BE2C (cell line): Measurements from ENCODE around the gene LTBP1.

Experiments
- DNase-seq: peaks from one replicate; pipeline ENCODE4 v3.0.0-alpha.2; 2020
- H3K27me3 ChIP-seq: fragments of 250-450 bp; sonication (Bioruptor Pico); 2 replicates; pipeline ENCODE4 v1.5.1; 2020; ENCODE audit warnings: mild to moderate bottlenecking
- H3K36me3 ChIP-seq: fragments of 250-450 bp; sonication (Bioruptor Pico); 2 replicates; pipeline ENCODE4 v1.5.1; 2020; ENCODE audit warnings: mild to moderate bottlenecking
- H3K4me1 ChIP-seq: fragments of 250-450 bp; sonication (Bioruptor Pico); 2 replicates; pipeline ENCODE4 v1.5.1; 2020
- H3K4me3 ChIP-seq: 2 replicates; pipeline ENCODE4 v1.5.1; 2011; ENCODE audit warnings: low read depth, low read length
- H3K9me3 ChIP-seq: fragments of 250-450 bp; sonication (Bioruptor Pico); 2 replicates; pipeline ENCODE4 v1.5.1; 2020
- CTCF ChIP-seq: IDR thresholded peaks from 2 replicates; pipeline ENCODE4 v1.5.1; 2012; ENCODE audit warnings: mild to moderate bottlenecking, low read depth, low read length

The LTBP1 gene

DNA sequence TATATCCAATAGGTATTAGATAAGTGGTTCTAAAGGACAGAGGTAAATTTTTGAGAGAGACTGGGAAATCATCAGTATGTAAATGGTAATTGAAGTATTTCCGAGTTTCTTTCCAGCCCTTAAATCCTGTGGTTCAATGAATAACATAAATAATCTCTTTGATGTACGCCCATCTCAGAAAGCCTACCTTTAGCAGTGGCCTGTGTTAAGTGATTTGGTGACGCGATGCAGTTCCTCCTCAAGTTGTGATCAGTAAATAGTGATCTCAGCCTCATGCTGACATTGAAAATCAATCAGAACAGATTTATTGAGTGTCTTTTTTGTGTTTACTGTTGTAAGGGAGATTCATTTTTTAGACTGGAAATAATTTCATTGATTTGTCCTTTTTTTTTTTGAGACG is 392.5 kb downstream of the LTBP1 start:
- H3K9me3 ChIP-seq: no peaks in the 10 kb centered on the region
- no peak overlapping the region for H3K4me3 ChIP-seq
- no peaks in the 10 kb centered on the region for H3K36me3 ChIP-seq
- DNase-seq: no peak
- H3K4me1 ChIP-seq: no peaks in the 10 kb centered on the region
- peaks cover 17% of the 10 kb centered on the region for H3K27me3 ChIP-seq
- TF ChIP-seq CTCF: no peak

DNA sequence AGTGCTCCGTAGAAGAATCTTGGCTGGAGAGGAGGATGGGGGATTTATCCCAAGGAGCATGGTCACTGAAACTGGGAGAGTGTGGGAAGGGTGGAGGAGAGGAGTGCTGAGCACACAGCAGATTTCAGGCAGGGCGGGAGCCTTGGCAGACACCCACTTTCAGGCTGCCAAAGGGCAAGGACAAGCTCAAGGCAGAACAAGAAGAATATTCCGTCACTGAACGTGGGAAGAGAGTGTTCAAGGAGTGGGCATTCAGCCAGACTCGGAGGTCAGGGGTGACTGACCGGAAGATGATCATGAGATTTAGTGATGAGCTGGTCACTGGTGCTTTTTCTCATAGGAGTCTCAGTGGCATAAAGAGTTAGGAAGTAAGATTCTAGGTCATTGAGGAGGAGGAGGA is 393.5 kb downstream of the LTBP1 start:
- Histone ChIP-seq H3K4me1 (no peaks in the 10 kb centered on the region), H3K4me3 (no peak overlapping the region), H3K9me3 (no peaks in the 10 kb centered on the region), H3K36me3 (no peaks in the 10 kb centered on the region), H3K27me3 (peaks cover 17% of the 10 kb centered on the region)
- TF ChIP-seq CTCF: no peak
- no peak for DNase-seq

- TF ChIP-seq CTCF: no peak
- no peaks in the 10 kb centered on the region for H3K9me3 ChIP-seq
- DNase-seq: no peak
- H3K27me3 ChIP-seq: peaks cover 9% of the 10 kb centered on the region; the same call in 1 of the 2 replicates
- H3K4me3 ChIP-seq: no peak overlapping the region
- H3K36me3 ChIP-seq: no peaks in the 10 kb centered on the region
- H3K4me1 ChIP-seq: no peaks in the 10 kb centered on the region
Measured at GRCh38 chr2:33342171-33342570, 395.4 kb downstream of the LTBP1 start.

GRCh38 chr2:33342705-33343104 is 396.0 kb downstream of the LTBP1 start:
- DNase-seq: no peak
- no peaks in the 10 kb centered on the region for H3K4me1 ChIP-seq
- H3K4me3 ChIP-seq: no peak overlapping the region
- TF ChIP-seq CTCF: no peak
- H3K27me3 ChIP-seq: peaks cover 8% of the 10 kb centered on the region; the same call in 1 of the 2 replicates
- no peaks in the 10 kb centered on the region for H3K36me3 ChIP-seq
- H3K9me3 ChIP-seq: no peaks in the 10 kb centered on the region

DNA sequence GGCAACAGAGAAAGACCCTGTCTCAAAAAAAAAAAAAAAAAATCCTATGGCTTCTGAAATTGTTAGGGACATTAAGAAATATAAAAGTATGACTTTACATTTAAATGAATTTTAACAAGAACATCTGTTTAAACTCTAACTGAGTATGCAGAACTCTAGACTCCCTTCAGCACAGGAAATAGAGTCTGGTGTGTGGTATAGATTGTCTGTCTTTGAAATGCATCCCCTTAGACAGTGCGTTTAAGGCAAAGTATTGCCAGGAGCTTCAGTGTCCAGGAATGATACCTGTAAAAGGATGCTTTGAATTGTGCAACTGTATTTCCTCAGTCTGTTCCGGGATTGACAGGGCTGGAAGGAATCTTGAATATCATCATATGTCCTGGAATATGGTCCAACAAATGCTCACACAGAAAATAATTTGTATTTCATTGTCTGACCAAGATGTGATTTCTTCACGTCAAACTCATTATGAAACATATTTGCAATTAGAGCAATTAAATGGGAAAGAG is 396.7 kb downstream of the LTBP1 start:
- no peaks in the 10 kb centered on the region for H3K36me3 ChIP-seq
- no peak for DNase-seq

More for the DNA sequence above, 396.7 kb downstream of the LTBP1 start:
- no peak for TF ChIP-seq CTCF
- H3K9me3 ChIP-seq: no peaks in the 10 kb centered on the region
- no peak overlapping the region for H3K4me3 ChIP-seq
- no peaks in the 10 kb centered on the region for H3K4me1 ChIP-seq
- H3K27me3 ChIP-seq: peaks cover 7% of the 10 kb centered on the region; the same call in 1 of the 2 replicates
